HG02852 (cell line): ENCODE data around the gene AFAP1.

Source experiments
- ATAC-seq: cut with Tn5 transposase; IDR thresholded peaks from one replicate; pipeline ENCODE4 v1.9.1; 2021; ENCODE audit warnings: mild to moderate bottlenecking, moderate library complexity; ENCODE audit not compliant: unreplicated experiment

AFAP1 gene

GRCh38 chr4:7788193-7788592 lies 151.5 kb downstream of the AFAP1 start:
- ATAC-seq = no peak

GRCh38 chr4:7787681-7788141 lies 151.9 kb downstream of the AFAP1 start:
- no peak for ATAC-seq

GRCh38 chr4:7787067-7787466 lies 152.6 kb downstream of the AFAP1 start:
- ATAC-seq = no peak

GRCh38 chr4:7786517-7786916 lies 153.1 kb downstream of the AFAP1 start:
- no peak for ATAC-seq

GRCh38 chr4:7786040-7786439 lies 153.6 kb downstream of the AFAP1 start:
- ATAC-seq = no peak

- ATAC-seq = no peak
These were observed 154.6 kb downstream of the AFAP1 start for GRCh38 chr4:7785017-7785416.

- no peak for ATAC-seq
These were observed 155.4 kb downstream of the AFAP1 start for GRCh38 chr4:7784131-7784870.

- ATAC-seq = no peak
These were observed 156.1 kb downstream of the AFAP1 start for GRCh38 chr4:7783541-7783940.

- ATAC-seq = no peak
These were observed 156.9 kb downstream of the AFAP1 start for GRCh38 chr4:7782783-7783182.

- no peak for ATAC-seq
These were observed 157.7 kb downstream of the AFAP1 start for GRCh38 chr4:7781993-7782392.

GRCh38 chr4:7781366-7781765 lies 158.3 kb downstream of the AFAP1 start:
- ATAC-seq = no peak

- ATAC-seq = no peak
These were observed 158.8 kb downstream of the AFAP1 start for GRCh38 chr4:7780751-7781348.

GRCh38 chr4:7779432-7779768 lies 160.3 kb downstream of the AFAP1 start:
- no peak for ATAC-seq

GRCh38 chr4:7778510-7779431 lies 160.9 kb downstream of the AFAP1 start:
- ATAC-seq = no peak

GRCh38 chr4:7777871-7778509 lies 161.7 kb downstream of the AFAP1 start:
- ATAC-seq = no peak

GRCh38 chr4:7777017-7777710 lies 162.5 kb downstream of the AFAP1 start:
- ATAC-seq = no peak

- no peak for ATAC-seq
These were observed 164.3 kb downstream of the AFAP1 start for GRCh38 chr4:7775396-7775795.

GRCh38 chr4:7774301-7775294 lies 165.1 kb downstream of the AFAP1 start:
- ATAC-seq = no peak

GRCh38 chr4:7773401-7774180 lies 166.1 kb downstream of the AFAP1 start:
- no peak for ATAC-seq
